ENCODE data around the gene DNAJC4.
"Not testable (repeated sequence)": the region's sequence is repeated elsewhere in the genome, so short reads cannot be mapped to it uniquely, and the experiment has no call there.

The DNAJC4 gene

GRCh38 chr11:64246621-64246870, 16.2 kb downstream of the DNAJC4 start:
- DNase-seq: not testable (repeated sequence)

- peak; percentile 65 for DNase-seq
These were observed 16.8 kb downstream of the DNAJC4 start, which contains the start of gene PPP1R14B for GRCh38 chr11:64246871-64247728. PPP1R14B (minus strand) TSS chr11:64246943; CDS start chr11:64246673, 270 bp downstream.

- DNase-seq: no peak
These were observed 17.6 kb downstream of the DNAJC4 start for GRCh38 chr11:64247729-64248531.

- no peak for DNase-seq
These were observed 18.2 kb downstream of the DNAJC4 start for GRCh38 chr11:64248578-64248977.

GRCh38 chr11:64249038-64249437, 18.7 kb downstream of the DNAJC4 start:
- DNase-seq: no peak

- no peak for DNase-seq
These were observed 19.4 kb downstream of the DNAJC4 start for GRCh38 chr11:64249563-64250414.

- no peak for DNase-seq
These were observed 20.2 kb downstream of the DNAJC4 start for GRCh38 chr11:64250415-64251015.

- peak; percentile 29 for DNase-seq
These were observed 20.8 kb downstream of the DNAJC4 start, which contains the start of gene PLCB3 for GRCh38 chr11:64251016-64251752. PLCB3 (plus strand) TSS chr11:64251530; CDS start chr11:64251650, 120 bp downstream.

GRCh38 chr11:64251753-64252002, 21.3 kb downstream of the DNAJC4 start:
- no peak for DNase-seq

- DNase-seq: peak; percentile 43
These were observed 21.9 kb downstream of the DNAJC4 start for GRCh38 chr11:64252003-64252872.

- no peak for DNase-seq
These were observed 22.7 kb downstream of the DNAJC4 start for GRCh38 chr11:64253043-64253442.

- DNase-seq: no peak
These were observed 23.1 kb downstream of the DNAJC4 start for GRCh38 chr11:64253481-64253880.

GRCh38 chr11:64254326-64254725, 24.0 kb downstream of the DNAJC4 start:
- no peak for DNase-seq

GRCh38 chr11:64255135-64256128, 25.1 kb downstream of the DNAJC4 start:
- no peak for DNase-seq

- no peak for DNase-seq
These were observed 26.0 kb downstream of the DNAJC4 start for GRCh38 chr11:64256300-64256699.

GRCh38 chr11:64258356-64258755, 28.0 kb downstream of the DNAJC4 start:
- DNase-seq: no peak

GRCh38 chr11:64258946-64259532, 28.7 kb downstream of the DNAJC4 start:
- no peak for DNase-seq

- no peak for DNase-seq
These were observed 29.3 kb downstream of the DNAJC4 start for GRCh38 chr11:64259533-64260067.

GRCh38 chr11:64260147-64260708, 29.9 kb downstream of the DNAJC4 start:
- DNase-seq: no peak
